ENCODE data around the gene TNFAIP8L3.

Gene TNFAIP8L3

GRCh38 chr15:51097553-51098330 is 3.0 kb upstream of the TNFAIP8L3 start:
- Histone ChIP-seq H3K9me3 (ENCODE audit: insufficient read depth, low read length, severe bottlenecking) (no peaks in the 10 kb centered on the region), H3K27ac (ENCODE audit: low read length) (no peak overlapping the region), H3K4me1 (ENCODE audit: insufficient read depth, low read length) (no peaks in the 10 kb centered on the region), H2AFZ (ENCODE audit: low read depth, low read length) (no peak overlapping the region), H3K9ac (ENCODE audit: low read depth, low read length) (no peak overlapping the region), H4K20me1 (ENCODE audit: insufficient read depth, low read length) (no peaks in the 10 kb centered on the region), H3K36me3 (ENCODE audit: insufficient read depth, low read length) (no peaks in the 10 kb centered on the region), H3K27me3 (ENCODE audit: insufficient read depth, low read length, poor library complexity) (no peaks in the 10 kb centered on the region), H3K4me3 (ENCODE audit: low read depth in 1 of 2, low read length in 2 of 2) (no peak overlapping the region), H3K4me2 (ENCODE audit: insufficient read depth, low read length) (no peak overlapping the region), H3K79me2 (ENCODE audit: insufficient read depth, low read length) (no peaks in the 10 kb centered on the region)
- TF ChIP-seq EZH2 (IDR thresholded peaks at IDR 0.05; ENCODE audit: borderline replicate concordance, low read depth, low read length, severe bottlenecking): no peak
- TF ChIP-seq, protein P1, sequence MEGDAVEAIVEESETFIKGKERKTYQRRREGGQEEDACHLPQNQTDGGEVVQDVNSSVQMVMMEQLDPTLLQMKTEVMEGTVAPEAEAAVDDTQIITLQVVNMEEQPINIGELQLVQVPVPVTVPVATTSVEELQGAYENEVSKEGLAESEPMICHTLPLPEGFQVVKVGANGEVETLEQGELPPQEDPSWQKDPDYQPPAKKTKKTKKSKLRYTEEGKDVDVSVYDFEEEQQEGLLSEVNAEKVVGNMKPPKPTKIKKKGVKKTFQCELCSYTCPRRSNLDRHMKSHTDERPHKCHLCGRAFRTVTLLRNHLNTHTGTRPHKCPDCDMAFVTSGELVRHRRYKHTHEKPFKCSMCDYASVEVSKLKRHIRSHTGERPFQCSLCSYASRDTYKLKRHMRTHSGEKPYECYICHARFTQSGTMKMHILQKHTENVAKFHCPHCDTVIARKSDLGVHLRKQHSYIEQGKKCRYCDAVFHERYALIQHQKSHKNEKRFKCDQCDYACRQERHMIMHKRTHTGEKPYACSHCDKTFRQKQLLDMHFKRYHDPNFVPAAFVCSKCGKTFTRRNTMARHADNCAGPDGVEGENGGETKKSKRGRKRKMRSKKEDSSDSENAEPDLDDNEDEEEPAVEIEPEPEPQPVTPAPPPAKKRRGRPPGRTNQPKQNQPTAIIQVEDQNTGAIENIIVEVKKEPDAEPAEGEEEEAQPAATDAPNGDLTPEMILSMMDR (IDR thresholded peaks at IDR 0.05; ENCODE audit: borderline replicate concordance, extremely low read depth, low read length, poor library complexity, severe bottlenecking): no peak
- DNase-seq: no peak
- ATAC-seq (ENCODE audit: insufficient read depth, low read depth): no peak

DNA sequence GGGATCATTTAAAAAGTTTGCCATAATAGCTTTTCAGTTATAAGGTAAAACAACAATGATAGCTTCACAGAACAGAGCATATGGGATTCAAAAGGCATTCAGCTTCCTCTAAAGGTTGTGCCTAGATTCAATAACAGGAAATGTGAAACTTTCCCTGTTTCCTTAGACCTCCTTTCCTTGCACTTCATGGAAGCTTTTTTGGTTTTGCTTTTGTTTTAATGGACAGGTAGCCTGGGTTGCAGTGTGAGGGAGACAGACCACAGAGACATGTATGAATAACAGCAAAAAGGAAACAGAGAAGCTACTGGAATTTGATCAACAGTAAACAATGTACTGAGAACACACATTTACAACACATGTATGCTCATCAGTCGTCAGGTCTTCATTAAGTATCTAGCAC is 2.3 kb upstream of the TNFAIP8L3 start:
- H3K79me2 ChIP-seq (ENCODE audit: insufficient read depth, low read length): no peaks in the 10 kb centered on the region
- ATAC-seq (ENCODE audit: insufficient read depth, low read depth) (no peak), DNase-seq (no peak)
- H3K36me3 ChIP-seq (ENCODE audit: insufficient read depth, low read length): no peaks in the 10 kb centered on the region
- no peaks in the 10 kb centered on the region for H4K20me1 ChIP-seq (ENCODE audit: insufficient read depth, low read length)
- no peak overlapping the region for H3K27ac ChIP-seq (ENCODE audit: low read length)
- no peak overlapping the region for H3K4me3 ChIP-seq (ENCODE audit: low read depth in 1 of 2, low read length in 2 of 2)
- no peak overlapping the region for H2AFZ ChIP-seq (ENCODE audit: low read depth, low read length)
- no peaks in the 10 kb centered on the region for H3K4me1 ChIP-seq (ENCODE audit: insufficient read depth, low read length)
- H3K9me3 ChIP-seq (ENCODE audit: insufficient read depth, low read length, severe bottlenecking): no peaks in the 10 kb centered on the region
- no peaks in the 10 kb centered on the region for H3K27me3 ChIP-seq (ENCODE audit: insufficient read depth, low read length, poor library complexity)
- TF ChIP-seq, protein P1 (IDR thresholded peaks at IDR 0.05; ENCODE audit: borderline replicate concordance, extremely low read depth, low read length, poor library complexity, severe bottlenecking): no peak
- no peak for TF ChIP-seq EZH2 (IDR thresholded peaks at IDR 0.05; ENCODE audit: borderline replicate concordance, low read depth, low read length, severe bottlenecking)
- no peak overlapping the region for H3K9ac ChIP-seq (ENCODE audit: low read depth, low read length)
- H3K4me2 ChIP-seq (ENCODE audit: insufficient read depth, low read length): no peak overlapping the region

DNA sequence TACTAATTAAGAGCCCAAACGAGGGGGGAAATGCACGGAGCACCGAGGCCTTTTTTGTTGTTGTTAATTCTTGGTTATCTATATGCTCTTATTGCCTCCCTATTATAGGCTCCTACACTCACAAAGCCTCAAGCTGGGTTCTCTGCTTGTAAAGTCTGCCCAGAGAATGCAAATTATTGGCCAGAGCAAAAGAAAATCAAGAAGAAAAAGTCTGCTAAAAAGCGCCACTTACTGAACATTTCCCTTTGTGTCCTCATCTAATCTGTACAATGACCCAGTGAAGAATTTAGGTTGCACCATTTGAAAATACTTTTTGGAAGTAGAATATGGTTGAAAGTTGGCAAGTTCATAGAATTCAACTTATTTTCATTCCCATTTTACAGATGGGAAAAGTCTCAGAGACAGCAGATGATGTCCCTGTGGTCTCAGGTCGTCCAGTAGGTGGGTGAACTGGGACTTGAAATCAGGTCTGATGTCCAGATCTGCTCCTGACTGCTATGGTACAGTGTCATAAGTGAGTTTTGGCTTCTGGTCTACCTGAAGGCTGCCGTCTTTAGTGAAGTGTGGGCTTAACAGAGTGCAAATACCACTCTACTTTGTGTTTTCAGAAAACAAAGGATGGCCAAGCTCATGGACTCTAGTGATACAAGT is 1.1 kb upstream of the TNFAIP8L3 start:
- TF ChIP-seq EZH2 (IDR thresholded peaks at IDR 0.05; ENCODE audit: borderline replicate concordance, low read depth, low read length, severe bottlenecking): no peak
- TF ChIP-seq, protein P1 (IDR thresholded peaks at IDR 0.05; ENCODE audit: borderline replicate concordance, extremely low read depth, low read length, poor library complexity, severe bottlenecking): no peak
- no peaks in the 10 kb centered on the region for H3K27me3 ChIP-seq (ENCODE audit: insufficient read depth, low read length, poor library complexity)
- DNase-seq (no peak), ATAC-seq (ENCODE audit: insufficient read depth, low read depth) (no peak)
- no peaks in the 10 kb centered on the region for H3K9me3 ChIP-seq (ENCODE audit: insufficient read depth, low read length, severe bottlenecking)
- H3K9ac ChIP-seq (ENCODE audit: low read depth, low read length): no peak overlapping the region
- no peaks in the 10 kb centered on the region for H3K36me3 ChIP-seq (ENCODE audit: insufficient read depth, low read length)
- H3K79me2 ChIP-seq (ENCODE audit: insufficient read depth, low read length): no peaks in the 10 kb centered on the region
- no peak overlapping the region for H3K4me2 ChIP-seq (ENCODE audit: insufficient read depth, low read length)
- H2AFZ ChIP-seq (ENCODE audit: low read depth, low read length): no peak overlapping the region
- no peak overlapping the region for H3K4me3 ChIP-seq (ENCODE audit: low read depth in 1 of 2, low read length in 2 of 2)
- no peak overlapping the region for H3K27ac ChIP-seq (ENCODE audit: low read length)
- H4K20me1 ChIP-seq (ENCODE audit: insufficient read depth, low read length): no peaks in the 10 kb centered on the region
- no peaks in the 10 kb centered on the region for H3K4me1 ChIP-seq (ENCODE audit: insufficient read depth, low read length)
